ENCODE results near the gene STEAP1B.
"Not testable (repeated sequence)": the region's sequence is repeated elsewhere in the genome, so short reads cannot be mapped to it uniquely, and the experiment has no call there.

STEAP1B gene

DNA sequence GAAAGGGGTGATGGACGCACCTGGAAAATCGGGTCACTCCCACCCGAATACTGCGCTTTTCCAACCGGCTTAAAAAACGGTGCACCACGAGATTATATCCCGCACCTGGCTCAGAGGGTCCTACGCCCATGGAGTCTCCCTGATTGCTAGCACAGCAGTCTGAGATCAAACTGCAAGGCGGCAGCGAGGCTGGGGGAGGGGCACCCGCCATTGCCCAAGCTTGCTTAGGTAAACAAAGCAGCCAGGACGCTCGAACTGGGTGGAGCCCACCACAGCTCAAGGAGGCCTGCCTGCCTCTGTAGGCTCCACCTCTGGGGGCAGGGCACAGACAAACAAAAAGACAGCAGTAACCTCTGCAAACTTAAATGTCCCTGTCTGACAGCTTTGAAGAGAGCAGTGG is 28.5 kb upstream of the STEAP1B start:
- H3K36me3 ChIP-seq (ENCODE audit: control insufficient read depth in 2 of 2, insufficient read depth in 2 of 2, low read length in 2 of 2); H3K9ac ChIP-seq (ENCODE audit: low read depth in 1 of 2, low read length in 2 of 2); H3K9me3 ChIP-seq (ENCODE audit: control insufficient read depth in 2 of 2, low read length in 2 of 2); H3K27ac ChIP-seq (ENCODE audit: low read depth in 2 of 2, low read length in 2 of 2); H3K27me3 ChIP-seq (ENCODE audit: control insufficient read depth in 2 of 2, insufficient read depth in 2 of 2, low read length in 2 of 2); H3K4me1 ChIP-seq (ENCODE audit: control insufficient read depth in 2 of 2, insufficient read depth in 2 of 2, low read length in 2 of 2); H3K4me3 ChIP-seq (ENCODE audit: low read length in 2 of 2): not testable (repeated sequence)

DNA sequence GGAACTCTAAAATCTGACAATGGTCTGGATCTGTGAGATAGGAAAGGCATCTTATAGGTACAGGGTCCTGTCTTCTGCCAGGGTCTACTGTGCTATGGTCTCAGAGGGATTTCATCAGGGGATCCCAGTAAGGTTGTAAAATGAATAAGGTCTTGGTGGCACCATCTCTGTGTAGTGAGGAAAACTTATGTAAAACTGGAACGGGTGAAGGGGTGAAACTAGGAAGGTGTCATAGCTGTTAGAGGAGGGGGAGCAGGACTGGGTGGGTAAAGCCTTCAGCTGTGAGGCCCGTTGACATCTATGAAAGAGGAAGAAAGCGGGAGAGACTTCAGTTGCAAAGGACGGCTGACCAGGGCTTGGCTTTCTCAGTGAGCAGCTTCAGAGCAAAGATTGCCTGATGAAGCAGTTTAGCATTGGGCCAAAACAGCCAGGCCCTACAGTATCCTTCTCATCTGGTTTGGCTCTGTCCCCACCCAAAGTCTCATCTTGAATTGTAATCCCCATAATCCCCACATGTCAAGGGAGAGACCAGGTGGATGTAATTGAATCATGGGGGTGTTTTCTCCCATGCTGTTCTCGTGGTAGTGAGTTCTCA is 24.5 kb upstream of the STEAP1B start:
- not testable (repeated sequence) for H3K27me3 ChIP-seq (ENCODE audit: control insufficient read depth in 2 of 2, insufficient read depth in 2 of 2, low read length in 2 of 2); H3K36me3 ChIP-seq (ENCODE audit: control insufficient read depth in 2 of 2, insufficient read depth in 2 of 2, low read length in 2 of 2); H3K27ac ChIP-seq (ENCODE audit: low read depth in 2 of 2, low read length in 2 of 2); H3K9ac ChIP-seq (ENCODE audit: low read depth in 1 of 2, low read length in 2 of 2); H3K4me1 ChIP-seq (ENCODE audit: control insufficient read depth in 2 of 2, insufficient read depth in 2 of 2, low read length in 2 of 2); H3K9me3 ChIP-seq (ENCODE audit: control insufficient read depth in 2 of 2, low read length in 2 of 2); H3K4me3 ChIP-seq (ENCODE audit: low read length in 2 of 2)

DNA sequence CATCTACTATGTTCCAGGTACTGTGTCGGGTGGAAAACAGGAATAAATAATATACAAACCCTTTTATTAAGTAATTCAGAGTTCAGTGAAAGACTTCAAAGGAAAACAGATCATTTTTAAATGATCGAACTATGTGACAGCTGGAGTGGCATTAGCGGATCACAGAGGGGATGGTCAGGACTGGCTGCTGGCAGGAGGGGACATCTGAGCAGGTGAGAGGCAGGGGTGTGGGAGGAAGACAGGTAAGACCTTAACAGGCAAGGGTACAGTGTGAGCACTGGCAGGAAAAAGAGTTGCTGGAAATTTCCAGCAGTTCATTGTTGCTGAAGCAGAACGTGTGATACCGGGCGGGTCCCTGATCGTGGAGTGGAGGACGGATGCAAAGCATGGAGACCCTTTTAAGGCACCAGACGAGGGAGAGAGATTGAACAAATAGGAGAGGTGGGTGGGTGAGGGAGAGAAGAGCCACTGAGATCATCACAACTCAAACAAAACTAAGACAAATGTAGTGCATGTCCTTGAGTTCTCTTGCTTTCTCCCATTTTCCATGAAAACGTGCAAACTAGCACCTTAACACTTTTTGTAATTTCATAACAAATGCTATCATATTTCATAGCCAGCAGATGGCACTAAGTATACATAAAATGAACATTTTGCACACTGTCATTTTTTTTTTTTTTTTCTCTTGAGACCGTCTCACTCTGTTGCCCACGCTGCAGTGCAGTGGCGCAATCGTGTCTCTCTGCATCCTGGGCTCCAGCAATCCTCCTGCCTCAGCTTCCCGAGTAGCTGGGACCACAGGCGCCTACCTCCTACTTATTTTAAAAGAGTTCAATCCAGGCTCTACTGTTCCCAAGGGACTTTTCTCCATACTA is 23.7 kb upstream of the STEAP1B start:
- H3K27ac ChIP-seq (ENCODE audit: low read depth in 2 of 2, low read length in 2 of 2); H3K9ac ChIP-seq (ENCODE audit: low read depth in 1 of 2, low read length in 2 of 2); H3K9me3 ChIP-seq (ENCODE audit: control insufficient read depth in 2 of 2, low read length in 2 of 2); H3K36me3 ChIP-seq (ENCODE audit: control insufficient read depth in 2 of 2, insufficient read depth in 2 of 2, low read length in 2 of 2); H3K4me3 ChIP-seq (ENCODE audit: low read length in 2 of 2); H3K27me3 ChIP-seq (ENCODE audit: control insufficient read depth in 2 of 2, insufficient read depth in 2 of 2, low read length in 2 of 2); H3K4me1 ChIP-seq (ENCODE audit: control insufficient read depth in 2 of 2, insufficient read depth in 2 of 2, low read length in 2 of 2): not testable (repeated sequence)

DNA sequence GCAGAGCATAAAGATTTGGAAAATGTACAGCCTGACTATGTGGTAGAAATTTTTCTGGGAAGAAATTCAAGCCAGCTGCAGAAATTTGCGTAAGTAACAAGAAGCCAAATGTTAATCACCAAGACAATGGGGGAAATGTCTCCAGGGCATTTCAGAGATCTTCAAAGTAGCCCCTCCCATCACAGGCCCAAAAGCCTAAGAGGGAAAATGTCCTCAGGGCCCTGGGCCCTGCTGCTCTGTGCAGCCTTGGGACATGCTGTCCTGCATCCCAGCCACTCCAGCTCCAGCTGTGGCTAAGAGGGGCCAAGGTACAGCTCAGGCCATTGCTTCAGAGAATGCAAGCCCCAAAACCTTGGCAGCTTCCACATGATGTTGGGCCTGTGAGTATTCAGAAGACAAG is 19.6 kb upstream of the STEAP1B start:
- not testable (repeated sequence) for H3K27me3 ChIP-seq (ENCODE audit: control insufficient read depth in 2 of 2, insufficient read depth in 2 of 2, low read length in 2 of 2); H3K36me3 ChIP-seq (ENCODE audit: control insufficient read depth in 2 of 2, insufficient read depth in 2 of 2, low read length in 2 of 2); H3K9me3 ChIP-seq (ENCODE audit: control insufficient read depth in 2 of 2, low read length in 2 of 2); H3K4me1 ChIP-seq (ENCODE audit: control insufficient read depth in 2 of 2, insufficient read depth in 2 of 2, low read length in 2 of 2); H3K4me3 ChIP-seq (ENCODE audit: low read length in 2 of 2); H3K9ac ChIP-seq (ENCODE audit: low read depth in 1 of 2, low read length in 2 of 2); H3K27ac ChIP-seq (ENCODE audit: low read depth in 2 of 2, low read length in 2 of 2)

DNA sequence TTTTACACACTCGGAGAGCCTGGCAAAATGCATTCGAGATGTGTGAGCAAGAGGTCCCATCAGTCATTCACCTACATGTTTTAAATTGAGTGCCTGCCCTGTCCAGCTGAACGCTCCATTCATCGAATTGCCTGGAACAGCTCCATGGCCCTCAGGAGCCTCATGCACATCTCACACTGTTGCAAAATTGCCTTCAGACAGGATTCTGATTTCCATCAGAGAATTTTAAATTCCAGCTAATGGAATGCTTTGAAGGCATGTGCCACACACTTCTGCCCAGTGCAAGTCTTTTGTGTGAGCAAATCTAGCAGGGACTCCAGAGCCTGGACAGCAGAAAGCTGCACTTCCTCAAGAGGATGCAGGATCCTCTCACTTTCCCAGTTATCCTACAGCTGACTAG is 17.0 kb upstream of the STEAP1B start:
- H3K36me3 ChIP-seq (ENCODE audit: control insufficient read depth in 2 of 2, insufficient read depth in 2 of 2, low read length in 2 of 2); H3K4me3 ChIP-seq (ENCODE audit: low read length in 2 of 2); H3K9ac ChIP-seq (ENCODE audit: low read depth in 1 of 2, low read length in 2 of 2); H3K9me3 ChIP-seq (ENCODE audit: control insufficient read depth in 2 of 2, low read length in 2 of 2); H3K4me1 ChIP-seq (ENCODE audit: control insufficient read depth in 2 of 2, insufficient read depth in 2 of 2, low read length in 2 of 2); H3K27me3 ChIP-seq (ENCODE audit: control insufficient read depth in 2 of 2, insufficient read depth in 2 of 2, low read length in 2 of 2); H3K27ac ChIP-seq (ENCODE audit: low read depth in 2 of 2, low read length in 2 of 2): not testable (repeated sequence)

DNA sequence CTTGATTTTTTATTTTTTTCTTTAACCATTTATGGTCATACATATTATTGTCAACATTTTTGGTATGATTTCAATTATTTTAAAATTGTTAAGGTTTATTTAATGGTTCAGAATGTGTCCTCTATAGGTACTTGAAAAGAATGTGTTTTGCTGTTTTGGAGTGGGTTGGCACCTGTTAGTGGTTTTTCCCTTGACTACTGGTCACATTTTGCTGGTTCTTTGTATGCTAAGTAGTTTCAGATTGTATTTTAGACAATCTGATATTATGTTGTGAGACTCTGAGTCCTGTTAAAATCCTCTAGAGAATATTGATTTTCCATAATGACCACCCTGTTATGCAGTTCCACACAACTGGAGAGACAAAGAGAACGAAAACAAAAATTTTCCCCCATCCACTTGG is 15.0 kb upstream of the STEAP1B start:
- H3K36me3 ChIP-seq (ENCODE audit: control insufficient read depth in 2 of 2, insufficient read depth in 2 of 2, low read length in 2 of 2); H3K9ac ChIP-seq (ENCODE audit: low read depth in 1 of 2, low read length in 2 of 2); H3K27me3 ChIP-seq (ENCODE audit: control insufficient read depth in 2 of 2, insufficient read depth in 2 of 2, low read length in 2 of 2); H3K4me1 ChIP-seq (ENCODE audit: control insufficient read depth in 2 of 2, insufficient read depth in 2 of 2, low read length in 2 of 2); H3K9me3 ChIP-seq (ENCODE audit: control insufficient read depth in 2 of 2, low read length in 2 of 2); H3K27ac ChIP-seq (ENCODE audit: low read depth in 2 of 2, low read length in 2 of 2); H3K4me3 ChIP-seq (ENCODE audit: low read length in 2 of 2): not testable (repeated sequence)

DNA sequence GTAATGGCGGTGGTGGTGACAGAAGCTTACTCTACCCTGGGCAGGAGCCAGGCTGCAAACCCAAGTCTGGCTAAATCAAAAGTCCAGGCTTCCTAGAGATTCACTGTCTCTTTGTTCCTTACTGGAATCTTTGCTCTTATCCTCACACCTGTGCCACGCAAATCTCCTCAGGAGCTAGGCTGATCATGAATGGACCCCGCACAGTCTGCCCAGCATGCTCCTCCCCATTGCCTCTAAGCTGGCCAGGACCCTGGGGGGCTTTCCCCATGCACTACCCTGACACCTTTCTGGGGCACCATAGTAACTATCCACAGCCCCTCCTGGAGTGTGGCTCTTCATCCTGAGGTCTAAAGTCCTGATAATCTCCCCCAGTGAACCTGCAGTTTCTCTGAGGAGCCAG is 7.3 kb upstream of the STEAP1B start:
- H3K27ac ChIP-seq (ENCODE audit: low read depth in 2 of 2, low read length in 2 of 2); H3K4me1 ChIP-seq (ENCODE audit: control insufficient read depth in 2 of 2, insufficient read depth in 2 of 2, low read length in 2 of 2); H3K27me3 ChIP-seq (ENCODE audit: control insufficient read depth in 2 of 2, insufficient read depth in 2 of 2, low read length in 2 of 2); H3K9me3 ChIP-seq (ENCODE audit: control insufficient read depth in 2 of 2, low read length in 2 of 2); H3K36me3 ChIP-seq (ENCODE audit: control insufficient read depth in 2 of 2, insufficient read depth in 2 of 2, low read length in 2 of 2); H3K4me3 ChIP-seq (ENCODE audit: low read length in 2 of 2); H3K9ac ChIP-seq (ENCODE audit: low read depth in 1 of 2, low read length in 2 of 2): not testable (repeated sequence)

DNA sequence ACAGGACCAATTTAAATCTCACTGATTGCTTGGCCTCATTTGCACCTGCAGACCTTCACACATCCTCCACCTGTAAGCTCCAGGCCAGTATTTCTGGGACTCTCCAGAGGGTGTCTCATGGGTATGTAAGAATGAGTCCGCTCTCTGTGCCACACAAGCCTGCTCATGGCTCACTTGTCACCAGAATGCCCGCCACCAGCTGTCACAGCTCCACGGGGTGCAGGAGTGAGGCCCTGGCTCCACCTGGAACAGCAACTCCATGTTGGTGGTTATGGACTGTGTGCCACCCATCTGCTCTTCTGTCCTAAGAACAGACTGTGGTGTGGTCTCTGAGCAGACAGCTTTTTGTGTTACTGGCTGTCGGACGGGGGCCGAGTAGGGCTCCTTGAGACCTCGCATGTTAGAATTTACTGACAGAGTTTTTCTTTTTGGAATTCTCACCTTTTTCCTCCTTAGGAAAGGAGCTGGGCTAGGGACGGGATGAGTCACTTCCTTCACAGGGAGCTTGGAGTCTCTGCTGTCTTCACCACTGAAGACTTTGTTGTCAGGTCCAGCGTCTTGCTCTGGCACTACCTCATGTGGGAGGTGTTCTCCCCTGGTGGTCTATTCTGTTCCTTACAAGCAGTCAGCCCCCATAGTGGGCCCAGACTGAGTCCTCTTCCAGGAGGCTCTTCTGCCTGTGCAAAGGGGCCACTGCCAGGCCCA is 6.5 kb upstream of the STEAP1B start:
- H3K27ac ChIP-seq (ENCODE audit: low read depth in 2 of 2, low read length in 2 of 2); H3K4me1 ChIP-seq (ENCODE audit: control insufficient read depth in 2 of 2, insufficient read depth in 2 of 2, low read length in 2 of 2); H3K27me3 ChIP-seq (ENCODE audit: control insufficient read depth in 2 of 2, insufficient read depth in 2 of 2, low read length in 2 of 2); H3K36me3 ChIP-seq (ENCODE audit: control insufficient read depth in 2 of 2, insufficient read depth in 2 of 2, low read length in 2 of 2); H3K9me3 ChIP-seq (ENCODE audit: control insufficient read depth in 2 of 2, low read length in 2 of 2); H3K4me3 ChIP-seq (ENCODE audit: low read length in 2 of 2); H3K9ac ChIP-seq (ENCODE audit: low read depth in 1 of 2, low read length in 2 of 2): not testable (repeated sequence)

DNA sequence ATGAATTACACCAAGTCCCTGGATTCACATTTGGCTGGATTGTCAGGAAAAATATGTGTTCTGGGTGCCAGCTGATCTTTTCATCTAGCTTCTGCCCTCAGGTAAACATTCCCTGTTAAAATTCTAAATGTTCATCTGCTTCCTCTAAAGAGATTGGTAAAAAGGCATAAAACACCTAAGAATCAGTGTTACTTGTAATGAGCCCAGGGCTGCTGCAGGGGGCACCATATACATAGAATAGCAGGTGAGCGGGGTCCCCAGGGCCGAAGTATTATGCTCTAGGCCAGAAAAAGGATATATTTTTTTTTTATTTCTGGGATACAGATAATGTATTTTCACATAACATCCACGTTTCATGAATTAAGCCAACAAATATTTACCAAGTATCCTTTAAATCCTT is 4.5 kb upstream of the STEAP1B start:
- H3K9ac ChIP-seq (ENCODE audit: low read depth in 1 of 2, low read length in 2 of 2); H3K9me3 ChIP-seq (ENCODE audit: control insufficient read depth in 2 of 2, low read length in 2 of 2); H3K4me3 ChIP-seq (ENCODE audit: low read length in 2 of 2); H3K27ac ChIP-seq (ENCODE audit: low read depth in 2 of 2, low read length in 2 of 2); H3K27me3 ChIP-seq (ENCODE audit: control insufficient read depth in 2 of 2, insufficient read depth in 2 of 2, low read length in 2 of 2); H3K4me1 ChIP-seq (ENCODE audit: control insufficient read depth in 2 of 2, insufficient read depth in 2 of 2, low read length in 2 of 2); H3K36me3 ChIP-seq (ENCODE audit: control insufficient read depth in 2 of 2, insufficient read depth in 2 of 2, low read length in 2 of 2): not testable (repeated sequence)

DNA sequence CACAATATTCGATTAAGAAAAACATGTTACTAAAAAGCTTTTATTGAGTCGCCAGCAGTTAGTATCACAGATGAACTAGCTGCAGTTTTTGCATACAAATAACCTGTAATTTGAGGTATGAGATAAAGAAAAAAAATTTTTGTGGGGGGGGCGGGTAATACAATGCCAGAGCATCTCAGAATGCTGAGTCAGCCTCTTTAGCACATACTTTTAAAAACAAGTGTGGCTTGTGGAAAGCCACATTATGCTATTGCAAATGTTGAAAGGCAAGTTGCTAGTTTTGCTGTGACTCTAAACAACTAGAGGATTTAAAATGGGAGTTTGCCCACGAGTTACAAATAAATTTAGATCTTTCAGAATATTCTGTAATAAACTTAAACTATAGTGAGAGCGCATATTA is 2.1 kb upstream of the STEAP1B start:
- not testable (repeated sequence) for H3K4me3 ChIP-seq (ENCODE audit: low read length in 2 of 2); H3K27me3 ChIP-seq (ENCODE audit: control insufficient read depth in 2 of 2, insufficient read depth in 2 of 2, low read length in 2 of 2); H3K9me3 ChIP-seq (ENCODE audit: control insufficient read depth in 2 of 2, low read length in 2 of 2); H3K36me3 ChIP-seq (ENCODE audit: control insufficient read depth in 2 of 2, insufficient read depth in 2 of 2, low read length in 2 of 2); H3K9ac ChIP-seq (ENCODE audit: low read depth in 1 of 2, low read length in 2 of 2); H3K4me1 ChIP-seq (ENCODE audit: control insufficient read depth in 2 of 2, insufficient read depth in 2 of 2, low read length in 2 of 2); H3K27ac ChIP-seq (ENCODE audit: low read depth in 2 of 2, low read length in 2 of 2)

Data from mucosa of rectum (tissue), 2 donors.